H1 (cell line): Measurements from ENCODE around the gene PTTG1IP. TPM values are rescaled to one million over a fixed set of nuclear protein-coding genes. Genes with fewer than 3 reads are reported as not detected.

Experiments
- CTCF ChIA-PET: fragments of 300-600 bp; sonication (Branson Sonifier 250); formaldehyde crosslinking; loops from one replicate; lab custom pipeline; 2021; ENCODE audit not compliant: partially characterized antibody; lab: Charles Lee
- POLR2A ChIA-PET: fragments of 300-600 bp; sonication (Branson Sonifier 250); formaldehyde crosslinking; loops from one replicate; lab custom pipeline; 2021; ENCODE audit warnings: inconsistent platforms; ENCODE audit not compliant: partially characterized antibody; lab: Charles Lee
- DNase-seq, 2 experiments: peaks; one replicate each; pipeline versions ENCODE4 v3.0.0 to v3.0.0-alpha.2; 2010 to 2022; ENCODE audit warnings: low spot score in 2 of 2, low read depth in 1 of 2, mixed read lengths in 1 of 2
- FAIRE-seq: peaks from 2 replicates; lab custom pipeline; 2011; peaks lifted over from hg19 to GRCh38; lab: Jason Lieb, UNC
- H2AFZ ChIP-seq: 2 replicates; pipeline ENCODE4 v1.8.1; 2012; ENCODE audit warnings: low read length, inconsistent platforms
- H2AK5ac ChIP-seq: 2 replicates; pipeline ENCODE4 v1.6.1; 2013; ENCODE audit warnings: low read depth, low read length
- H2BK120ac ChIP-seq: replicated peaks from 2 replicates; pipeline ENCODE3; 2013; ENCODE audit warnings: low read depth, low read length, inconsistent platforms
- H2BK12ac ChIP-seq: 2 replicates; pipeline ENCODE4 v1.6.1; 2013; ENCODE audit warnings: low read depth, low read length
- H2BK15ac ChIP-seq: 2 replicates; pipeline ENCODE4 v1.6.1; 2013; ENCODE audit warnings: low read length
- H2BK20ac ChIP-seq: 2 replicates; pipeline ENCODE4 v1.6.1; 2013; ENCODE audit warnings: low read length
- H2BK5ac ChIP-seq: 2 replicates; pipeline ENCODE4 v1.6.1; 2013; ENCODE audit warnings: low read depth, low read length
- H3K14ac ChIP-seq: 2 replicates; pipeline ENCODE4 v1.6.1; 2013; ENCODE audit warnings: inconsistent platforms; ENCODE audit not compliant: insufficient read length
- H3K18ac ChIP-seq: 2 replicates; pipeline ENCODE4 v1.6.1; 2013; ENCODE audit warnings: low read length; ENCODE audit errors: extremely low read depth
- H3K23ac ChIP-seq: 2 replicates; pipeline ENCODE4 v1.6.1; 2013; ENCODE audit warnings: inconsistent platforms; ENCODE audit not compliant: insufficient read length
- H3K23me2 ChIP-seq: 2 replicates; pipeline ENCODE4 v1.6.1; 2013; ENCODE audit warnings: low read depth, low read length
- H3K27ac ChIP-seq: 2 replicates; pipeline ENCODE4 v1.6.1; 2011; ENCODE audit warnings: low read depth, low read length, inconsistent platforms
- H3K27me3 ChIP-seq, 4 experiments: replicated peaks in 1 of 4; 1 replicate in 1 of 4; 2 replicates in 3 of 4; pipeline versions ENCODE4 v1.6.1 to v1.8.1; 2011 to 2013; ENCODE audit warnings: low read length in 3 of 4, mild to moderate bottlenecking in 3 of 4, inconsistent platforms in 2 of 4, mixed read lengths in 2 of 4, moderate library complexity in 1 of 4; ENCODE audit not compliant: control insufficient read depth in 3 of 4, insufficient read depth in 3 of 4; ENCODE audit errors: extremely low read depth in 1 of 4
- H3K36me3 ChIP-seq, 4 experiments: 2 replicates each; pipeline versions ENCODE4 v1.6.1 to v1.8.1; 2011 to 2013; ENCODE audit warnings: mild to moderate bottlenecking in 4 of 4, low read length in 3 of 4, moderate library complexity in 2 of 4, control low read depth in 1 of 4, inconsistent platforms in 1 of 4; ENCODE audit not compliant: insufficient read depth in 4 of 4, control insufficient read depth in 2 of 4
- H3K4ac ChIP-seq: replicated peaks from 2 replicates; pipeline ENCODE3; 2013; ENCODE audit warnings: low read length, low read depth, mixed read lengths, inconsistent platforms; ENCODE audit not compliant: insufficient read length
- H3K4me1 ChIP-seq, 4 experiments: replicated peaks in 1 of 4; 1 replicate in 1 of 4; 2 replicates in 3 of 4; pipeline versions ENCODE4 v1.6.1 to v1.8.1; 2011 to 2013; ENCODE audit warnings: low read length in 3 of 4, inconsistent platforms in 2 of 4, mixed read lengths in 1 of 4; ENCODE audit not compliant: insufficient read depth in 4 of 4, control insufficient read depth in 3 of 4
- H3K4me2 ChIP-seq, 2 experiments: 2 replicates each; pipeline versions ENCODE4 v1.6.1 to v1.8.1; 2011 to 2013; ENCODE audit warnings: low read depth in 2 of 2, low read length in 2 of 2, control low read depth in 1 of 2, inconsistent platforms in 1 of 2, mild to moderate bottlenecking in 1 of 2; ENCODE audit not compliant: insufficient read depth in 1 of 2
- H3K4me3 ChIP-seq, 4 experiments: fragments of 200-600, 300-600 bp in 1 of 4; sonication (generic), shearing (Covaris generic), sonication (Bioruptor Twin) in 1 of 4; 2 replicates each; pipeline versions ENCODE4 v1.5.1 to v1.8.1; 2011 to 2016; ENCODE audit warnings: low read length in 4 of 4, low read depth in 3 of 4, control low read depth in 2 of 4, inconsistent platforms in 2 of 4, mild to moderate bottlenecking in 2 of 4, mixed read lengths in 1 of 4, moderate library complexity in 1 of 4; ENCODE audit not compliant: insufficient read depth in 2 of 4; ENCODE audit errors: extremely low read depth in 1 of 4
- H3K56ac ChIP-seq: replicated peaks from 2 replicates; pipeline ENCODE3; 2013; ENCODE audit warnings: low read depth, mild to moderate bottlenecking, mixed read lengths, low read length, inconsistent platforms; ENCODE audit not compliant: insufficient read length
- H3K79me1 ChIP-seq: 2 replicates; pipeline ENCODE4 v1.6.1; 2013; ENCODE audit warnings: low read depth, low read length, control low read depth
- H3K79me2 ChIP-seq, 2 experiments: 2 replicates each; pipeline versions ENCODE4 v1.6.1 to v1.8.1; 2012 to 2013; ENCODE audit warnings: low read length in 2 of 2, mild to moderate bottlenecking in 2 of 2, inconsistent platforms in 1 of 2; ENCODE audit not compliant: insufficient read depth in 2 of 2, control insufficient read depth in 1 of 2
- H3K9ac ChIP-seq, 4 experiments: replicated peaks in 1 of 4; 1 replicate in 1 of 4; 2 replicates in 3 of 4; pipeline versions ENCODE4 v1.6.1 to v1.8.1; 2011 to 2013; ENCODE audit warnings: low read depth in 3 of 4, low read length in 3 of 4, control low read depth in 2 of 4, mild to moderate bottlenecking in 2 of 4, moderate library complexity in 2 of 4, inconsistent platforms in 1 of 4; ENCODE audit errors: extremely low read depth in 1 of 4
- H3K9me3 ChIP-seq, 2 experiments: 2 replicates each; pipeline versions ENCODE4 v1.6.1 to v1.8.1; 2012 to 2013; ENCODE audit warnings: mild to moderate bottlenecking in 2 of 2, moderate library complexity in 2 of 2, control low read depth in 1 of 2, inconsistent platforms in 1 of 2, low read depth in 1 of 2, low read length in 1 of 2, mixed read lengths in 1 of 2; ENCODE audit not compliant: insufficient read depth in 2 of 2
- H4K20me1 ChIP-seq, 2 experiments: replicated peaks in 1 of 2; 2 replicates each; pipeline versions ENCODE3 to v1.8.1; 2011 to 2013; ENCODE audit warnings: inconsistent platforms in 2 of 2, low read length in 2 of 2, mild to moderate bottlenecking in 1 of 2; ENCODE audit not compliant: insufficient read depth in 2 of 2, control insufficient read depth in 1 of 2
- H4K5ac ChIP-seq: 2 replicates; pipeline ENCODE4 v1.6.1; 2013; ENCODE audit warnings: low read length, low read depth, mixed read lengths, inconsistent platforms; ENCODE audit not compliant: insufficient read length
- H4K8ac ChIP-seq: 2 replicates; pipeline ENCODE4 v1.8.0; 2013; ENCODE audit warnings: mild to moderate bottlenecking, moderate library complexity, low read length, inconsistent platforms; ENCODE audit not compliant: insufficient read depth; ENCODE audit errors: extremely low read depth
- H4K91ac ChIP-seq: replicated peaks from 2 replicates; pipeline ENCODE3; 2013; ENCODE audit warnings: low read length, mixed read lengths, inconsistent platforms; ENCODE audit not compliant: insufficient read length
- CHD1 ChIP-seq: IDR thresholded peaks from 2 replicates; pipeline ENCODE4 v1.6.1; 2012; ENCODE audit warnings: low read depth, low read length, improper control_type of control experiment
- CHD2 ChIP-seq: IDR thresholded peaks from 2 replicates; pipeline ENCODE4 v1.6.1; 2012; ENCODE audit warnings: low read length, improper control_type of control experiment
- CTCF ChIP-seq, 3 experiments: IDR thresholded peaks; 1 replicate in 2 of 3; 2 replicates in 1 of 3; pipeline versions ENCODE4 v1.5.1 to v1.6.1; 2011; ENCODE audit warnings: low read length in 3 of 3, mild to moderate bottlenecking in 3 of 3, inconsistent platforms in 2 of 3, low read depth in 1 of 3, moderate library complexity in 1 of 3; ENCODE audit not compliant: insufficient read depth in 1 of 3; ENCODE audit errors: control extremely low read depth in 1 of 3
- GABPA ChIP-seq: IDR thresholded peaks from 2 replicates; pipeline ENCODE4 v1.6.1; 2011; ENCODE audit warnings: mild to moderate bottlenecking, low read length, moderate library complexity, borderline replicate concordance; ENCODE audit not compliant: insufficient read depth
- HDAC2 ChIP-seq, 2 experiments: fragments of 300-600 bp in 1 of 2; sonication (generic) in 1 of 2; IDR thresholded peaks; 2 replicates each; pipeline ENCODE4 v1.6.1; 2011 to 2012; ENCODE audit warnings: low read depth in 2 of 2, low read length in 2 of 2, mild to moderate bottlenecking in 2 of 2, moderate library complexity in 2 of 2, borderline replicate concordance in 1 of 2, inconsistent platforms in 1 of 2
- RNF2 ChIP-seq: fragments of 200-900, 300-1000 bp; sonication (generic); IDR thresholded peaks from 2 replicates; pipeline ENCODE4 v1.7.1; 2016; ENCODE audit warnings: borderline replicate concordance, low read depth, mild to moderate bottlenecking, antibody characterized with exemption, low read length; ENCODE audit not compliant: poor library complexity, severe bottlenecking; ENCODE audit errors: missing control alignments
- SRF ChIP-seq: IDR thresholded peaks from 2 replicates; pipeline ENCODE4 v1.6.1; 2011; ENCODE audit warnings: mild to moderate bottlenecking, low read depth, low read length, moderate library complexity
- TAF1 ChIP-seq: IDR thresholded peaks from 2 replicates; pipeline ENCODE4 v1.6.1; 2011; ENCODE audit warnings: mild to moderate bottlenecking, low read depth, low read length
- TBP ChIP-seq: IDR thresholded peaks from 2 replicates; pipeline ENCODE4 v1.6.1; 2011; ENCODE audit warnings: low read depth, low read length, improper control_type of control experiment
- TCF12 ChIP-seq: IDR thresholded peaks from 2 replicates; pipeline ENCODE4 v1.6.1; 2011; ENCODE audit warnings: low read depth, mild to moderate bottlenecking, low read length
- WGBS, 2 experiments: shearing (Covaris generic) in 1 of 2; methylation state at CpG; one replicate each; pipeline versions ENCODE4 v1.1.6 to v1.1.7; 2013 to 2015; ENCODE audit warnings: low lambda C conversion rate in 2 of 2, mixed read lengths in 2 of 2, inconsistent platforms in 1 of 2, low coverage in 1 of 2, missing lambda C conversion rate in 1 of 2; ENCODE audit not compliant: insufficient replicate concordance in 2 of 2, insufficient coverage in 1 of 2, insufficient read length in 1 of 2; ENCODE audit errors: extremely low coverage in 1 of 2, missing lambda C conversion rate in 1 of 2; 5-methylcytosine and 5-hydroxymethylcytosine counted together
- polyA plus RNA-seq, 7 experiments: library from polyadenylated mRNA; depleted of rRNA in 3 of 7; stranded (reverse) in 5 of 7; unstranded in 2 of 7; fragments of >200 nt in 5 of 7; fragments of 200-250 nt in 2 of 7; gene quantifications; 1 replicate in 5 of 7; 2 replicates in 1 of 7; 4 replicates in 1 of 7; pipeline versions ENCODE4 v1.2.1 to v1.2.3, GENCODE V29; 2011 to 2013; ENCODE audit warnings: missing spikeins in 2 of 7, mixed read lengths in 2 of 7
- total RNA-seq: library from RNA; stranded (reverse); fragmentation: NEBNext Ultra II Directional; extraction: Animal tissue kit (Norgen Biotek cat#: 25700); gene quantifications from 2 replicates; pipeline ENCODE4 v1.2.1, GENCODE V29; 2021

The PTTG1IP gene
- total and polyA plus RNA-seq, 2 of the 8 experiments (the other 6 are each of a cell fraction or from before 2014, with no cell fraction given) = 90.8 to 130 TPM

DNA sequence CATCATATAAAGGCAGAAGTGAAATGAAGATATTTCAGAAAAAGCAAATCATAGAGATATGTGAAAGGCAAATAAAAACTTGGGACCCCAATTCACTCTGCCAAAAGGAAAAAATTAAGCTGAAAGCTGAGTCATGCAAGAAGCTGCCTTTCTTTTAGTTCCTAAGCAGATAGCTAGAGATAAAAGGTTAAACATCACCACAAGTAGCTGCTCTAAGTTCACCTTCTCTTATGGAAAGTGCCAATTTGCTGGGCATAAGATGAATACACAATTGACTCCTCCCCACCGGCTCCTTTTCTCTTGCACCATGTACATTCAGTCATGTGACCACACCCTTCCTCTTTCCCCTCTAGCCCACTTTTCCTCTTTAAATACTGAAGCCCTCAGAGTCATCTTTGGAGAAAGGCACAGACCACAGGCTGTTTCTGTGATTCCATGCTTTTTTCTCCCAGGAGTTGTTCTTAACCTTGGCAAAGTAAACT is 50.3 kb downstream of the PTTG1IP start:
- no peak for DNase-seq
- no peak overlapping the region for H3K4ac ChIP-seq
- H3K4me3 ChIP-seq = no peak overlapping the region
- no peak overlapping the region for H4K5ac ChIP-seq
- H2BK20ac ChIP-seq = no peak overlapping the region
- H3K23me2 ChIP-seq = peaks cover 3% of the 10 kb centered on the region; the same call in 1 of the 2 replicates
- H3K56ac ChIP-seq = no peak overlapping the region
- H3K14ac ChIP-seq = no peak overlapping the region
- H2BK15ac ChIP-seq = no peak overlapping the region
- H3K9ac ChIP-seq = no peak overlapping the region
- H2BK12ac ChIP-seq = no peak overlapping the region
- H3K27ac ChIP-seq = no peak overlapping the region
- H2BK5ac ChIP-seq = no peak overlapping the region
- H3K23ac ChIP-seq = no peak overlapping the region
- H3K4me1 ChIP-seq = 0 out of 7 replicates have a peak, but pooled peaks cover 0 to 3% (median 0%) of the 10 kb centered on the region in 4 experiments
- no peak overlapping the region for H2AK5ac ChIP-seq
- POLR2A ChIA-PET = interaction anchor here (1.2 kb wide), 1 partner anchor 49 kb away, joined by 3 read pairs; no protein-coding TSS in a partner anchor
- no peak overlapping the region for H4K8ac ChIP-seq
- H3K79me2 ChIP-seq = no peaks in the 10 kb centered on the region
- H3K27me3 ChIP-seq = peaks cover 0 to 10% (median 7%) of the 10 kb centered on the region in 4 experiments; a peak in 5 of 7 replicates
- FAIRE-seq = no peak
- peaks cover 45 to 64% of the 10 kb centered on the region in 2 experiments for H3K9me3 ChIP-seq
- no peak overlapping the region for H3K4me2 ChIP-seq
- no peak overlapping the region for H3K18ac ChIP-seq
- no peak overlapping the region for H2BK120ac ChIP-seq
- H3K79me1 ChIP-seq = no peaks in the 10 kb centered on the region
- 100% methylated on average over 1 of the region's 1 CpG; no CpG with 5 or more reads in 1 of the 2 experiments for WGBS, 2 experiments
- CTCF ChIA-PET = interaction anchor here (1.0 kb wide), 1 partner anchor 136 kb away, joined by 3 read pairs; no protein-coding TSS in a partner anchor
- no peak overlapping the region for H2AFZ ChIP-seq
- no peaks in the 10 kb centered on the region for H4K20me1 ChIP-seq
- no peak overlapping the region for H4K91ac ChIP-seq
- H3K36me3 ChIP-seq = no peaks in the 10 kb centered on the region
- no peak for TF ChIP-seq CTCF (IDR thresholded peaks at IDR 0.05; ENCODE audit: control extremely low read depth in 1 of 3, insufficient read depth in 1 of 3, low read depth in 1 of 3, low read length in 3 of 3)
- no peak for TF ChIP-seq TBP
- TF ChIP-seq TAF1 = no peak
- TF ChIP-seq TCF12 = no peak
- no peak for TF ChIP-seq SRF
- no peak for TF ChIP-seq GABPA
- no peak for TF ChIP-seq RNF2
- no peak for TF ChIP-seq HDAC2 (IDR thresholded peaks at IDR 0.05; ENCODE audit: borderline replicate concordance in 1 of 2, low read depth in 2 of 2, low read length in 2 of 2)
- TF ChIP-seq CHD2 = no peak
- no peak for TF ChIP-seq CHD1
